DMS79 treated with DMSO at 0.1 percent for 48 hours (cell line): Measurements from ENCODE around the gene TSHZ3.

ENCODE experiments used
- DNase-seq: peaks from one replicate; lab custom pipeline; 2025; lab: John Stamatoyannopoulos, UW

TSHZ3 gene

DNA sequence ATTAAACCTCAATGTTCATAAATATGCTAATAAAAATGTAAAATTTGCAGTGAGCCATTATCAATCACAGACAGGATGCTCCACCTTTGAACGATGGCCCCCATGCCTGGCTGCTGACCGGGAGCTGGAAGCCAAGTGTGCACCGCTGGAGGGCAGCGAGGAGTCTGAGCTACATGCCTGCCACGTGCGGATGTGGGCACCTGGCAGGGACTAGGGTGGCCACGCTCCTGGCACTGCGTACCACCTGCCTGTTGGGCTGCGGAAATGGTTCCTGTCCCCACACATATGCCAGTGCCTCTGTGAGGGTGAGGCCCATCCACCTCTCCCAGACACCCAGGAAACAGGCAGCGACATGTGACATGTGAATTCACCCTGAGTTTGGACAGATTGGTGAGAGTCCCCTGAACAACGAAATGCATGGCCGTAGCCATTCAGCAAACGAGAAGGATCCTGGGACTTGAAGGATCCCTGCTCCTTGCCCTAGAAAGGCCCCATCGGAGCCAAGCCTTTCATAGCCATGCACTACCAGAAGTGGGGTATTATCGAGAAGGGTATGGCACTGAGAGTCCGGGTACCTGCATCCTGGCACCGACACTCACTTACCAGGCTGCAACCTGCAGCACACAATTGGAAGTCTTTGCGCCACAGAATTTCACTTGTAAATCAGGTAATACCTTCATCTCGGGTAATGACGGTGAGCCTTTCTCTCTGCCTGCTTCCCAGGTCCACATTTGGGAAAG lies 35.8 kb downstream of the TSHZ3 start:
- DNase-seq, result no peak

DNA sequence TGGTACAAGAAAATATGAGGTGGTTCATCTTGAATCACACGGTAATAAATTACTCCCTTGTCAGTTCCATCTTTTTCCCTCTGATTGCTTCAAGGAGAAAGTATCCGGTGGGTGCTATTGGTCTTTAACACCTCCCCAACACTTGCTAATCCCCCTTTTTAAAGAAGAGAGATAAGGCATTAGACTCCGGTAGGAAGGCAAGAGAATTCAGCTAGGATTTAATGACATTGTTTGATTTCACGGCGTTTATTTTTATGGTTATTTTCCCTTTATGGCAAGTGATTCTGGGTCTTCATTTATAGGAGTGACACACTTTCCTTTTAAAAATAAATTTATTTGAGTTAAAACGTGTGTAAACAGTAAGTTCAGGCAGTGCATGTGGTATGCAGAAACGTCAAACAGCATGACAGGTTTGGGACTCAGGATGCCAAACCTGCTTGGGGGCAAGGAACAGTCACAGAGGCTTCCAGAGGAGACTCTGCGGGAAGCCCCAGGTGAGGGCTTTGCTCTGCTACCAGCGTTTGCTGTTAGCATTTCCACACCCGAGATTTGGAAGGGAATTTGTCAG lies 36.5 kb downstream of the TSHZ3 start:
- DNase-seq, result no peak

DNA sequence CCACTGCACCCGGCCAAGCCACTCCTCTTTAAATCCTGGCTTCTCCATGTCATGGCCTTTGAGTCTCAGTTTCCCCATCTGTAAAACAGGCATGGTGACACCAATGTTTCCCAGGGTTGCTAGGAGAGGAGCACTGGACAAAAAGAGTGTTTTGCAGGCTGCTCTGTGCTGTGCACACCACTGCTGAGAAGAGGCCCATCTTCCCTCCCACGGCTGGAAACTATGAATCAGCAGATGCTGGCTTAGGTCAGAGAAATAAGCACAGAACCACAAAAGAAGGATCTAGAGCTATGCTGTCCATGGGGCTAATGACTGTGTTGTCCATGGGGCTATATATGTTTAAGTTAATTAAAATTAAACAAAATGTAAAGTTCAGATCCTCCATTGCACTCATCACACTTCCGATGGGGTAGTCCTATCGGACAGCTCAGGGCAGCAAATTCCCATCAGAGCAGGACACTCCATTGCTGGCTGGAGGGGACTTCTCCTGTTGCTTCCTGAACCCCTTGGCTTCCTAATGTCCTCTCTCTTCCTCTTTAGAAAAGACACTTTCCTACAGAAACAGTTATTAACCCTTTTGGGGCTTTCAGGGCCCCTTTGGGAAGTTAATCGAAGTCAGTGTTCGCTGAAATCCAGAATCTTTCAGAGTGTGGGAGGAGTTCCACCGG lies 37.1 kb downstream of the TSHZ3 start:
- no peak for DNase-seq

DNA sequence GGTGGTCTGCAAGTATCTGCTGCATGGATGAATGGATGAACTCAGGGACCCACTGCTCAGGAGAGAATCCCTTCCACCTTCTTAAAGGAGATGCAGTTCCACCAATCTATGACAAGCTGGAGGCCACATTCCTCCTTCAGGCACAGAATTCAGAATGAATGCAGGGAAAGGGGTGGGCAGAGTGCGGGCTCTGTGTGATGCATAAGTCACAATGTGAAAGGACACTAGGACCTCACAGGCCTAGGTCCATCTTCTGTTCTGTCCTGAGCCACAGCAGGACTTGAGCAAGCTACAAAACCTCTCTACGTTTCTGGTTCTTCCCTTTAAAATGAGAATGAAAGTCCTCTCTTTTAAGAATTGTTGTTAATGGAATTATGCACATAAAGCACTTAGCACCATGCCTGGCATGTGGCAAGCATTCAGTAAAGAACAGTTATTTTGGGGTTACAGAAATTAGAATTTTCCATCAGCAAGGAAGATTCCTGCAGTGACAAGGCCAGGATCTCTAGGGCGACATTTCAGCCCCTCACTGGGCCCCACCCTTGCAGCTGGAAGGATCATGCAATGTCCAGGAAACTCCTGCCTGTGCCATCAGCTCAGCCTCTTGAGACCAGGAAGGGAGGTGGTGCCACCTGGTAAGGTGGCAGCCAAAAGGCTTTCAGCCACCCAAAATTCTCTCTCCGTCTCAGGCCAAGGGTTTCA lies 38.7 kb downstream of the TSHZ3 start:
- no peak for DNase-seq

DNA sequence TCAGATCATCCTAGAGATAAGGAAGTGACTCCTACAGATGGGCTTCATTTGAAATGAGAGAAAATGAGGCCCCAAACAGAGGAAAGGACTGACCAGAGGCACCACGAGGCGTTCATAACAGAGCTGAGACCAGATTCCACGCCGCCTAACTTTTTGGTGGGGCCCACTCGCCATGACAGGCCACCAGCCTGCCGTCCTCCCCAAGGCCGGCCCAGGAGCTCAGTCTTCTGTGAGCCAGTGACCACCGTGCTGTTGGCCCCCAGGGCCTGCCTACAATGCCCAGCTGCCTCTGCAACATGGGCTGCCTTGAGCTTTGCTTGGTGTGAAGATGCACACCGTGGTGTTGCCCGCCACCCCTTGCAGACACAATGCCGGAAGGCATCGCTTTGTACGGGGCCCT lies 40.5 kb downstream of the TSHZ3 start:
- no peak for DNase-seq

DNA sequence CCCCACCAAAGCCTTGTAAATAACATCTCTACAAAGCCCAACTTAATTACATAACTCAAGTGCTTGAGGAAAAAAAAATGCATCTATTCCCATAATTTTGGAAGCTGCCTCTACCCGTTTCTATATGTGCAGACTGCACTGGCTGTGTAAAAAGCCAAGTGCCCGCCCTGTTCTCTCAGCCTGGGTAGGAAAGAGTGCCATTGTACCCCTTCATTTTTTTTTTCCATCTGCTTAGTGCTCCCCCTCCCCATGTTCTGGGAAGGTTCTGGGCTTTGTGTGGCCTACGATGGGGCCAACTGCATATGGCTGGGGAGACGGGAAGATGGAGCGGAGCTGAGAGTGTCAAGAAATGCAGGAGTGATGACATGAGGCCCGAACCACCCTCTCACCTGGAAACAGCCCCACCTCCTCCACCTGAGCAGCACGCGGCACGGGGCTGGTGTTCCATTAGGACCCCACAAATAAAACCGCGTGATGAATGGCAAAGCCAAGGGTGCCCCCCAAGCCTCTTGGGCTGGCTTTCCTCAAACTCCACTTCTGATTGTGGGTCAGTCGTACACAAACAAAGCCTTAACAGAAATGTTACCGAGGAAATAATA lies 42.1 kb downstream of the TSHZ3 start:
- DNase-seq, result no peak

DNA sequence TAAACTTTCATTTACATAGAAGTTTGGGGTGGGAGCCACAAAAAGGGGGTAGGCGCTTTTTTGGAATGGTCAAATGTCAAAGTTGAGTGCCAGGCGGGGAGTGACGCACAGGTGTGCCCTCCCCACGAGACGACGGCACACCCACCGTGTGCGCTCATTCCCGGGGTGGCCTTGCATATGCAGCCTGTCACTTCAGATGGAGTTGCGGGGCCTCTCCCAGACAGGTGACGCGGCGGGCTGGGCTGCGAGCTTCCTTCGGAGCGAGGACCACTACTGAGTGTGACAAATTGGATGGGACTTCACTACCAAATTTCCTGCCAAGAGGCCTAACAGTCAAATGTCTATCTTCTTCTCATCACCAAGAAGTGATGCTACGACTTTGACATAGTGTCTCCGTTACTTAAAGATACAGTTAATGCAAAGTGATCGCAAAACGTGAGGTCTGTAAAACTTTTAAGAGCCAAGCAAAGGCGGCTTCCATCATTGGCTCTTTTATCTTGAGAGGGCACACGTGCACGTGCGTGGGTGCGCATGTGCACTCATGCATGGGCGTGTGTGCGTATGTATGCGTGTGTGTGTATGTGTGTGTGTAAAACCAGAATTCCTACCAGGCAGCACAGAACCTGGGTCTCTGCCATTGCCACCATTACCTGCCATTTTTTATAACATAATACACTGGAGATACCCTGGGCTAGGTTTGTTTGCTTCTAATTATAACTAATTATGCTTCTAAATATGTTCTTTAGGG lies 43.1 kb downstream of the TSHZ3 start:
- DNase-seq, result no peak

DNA sequence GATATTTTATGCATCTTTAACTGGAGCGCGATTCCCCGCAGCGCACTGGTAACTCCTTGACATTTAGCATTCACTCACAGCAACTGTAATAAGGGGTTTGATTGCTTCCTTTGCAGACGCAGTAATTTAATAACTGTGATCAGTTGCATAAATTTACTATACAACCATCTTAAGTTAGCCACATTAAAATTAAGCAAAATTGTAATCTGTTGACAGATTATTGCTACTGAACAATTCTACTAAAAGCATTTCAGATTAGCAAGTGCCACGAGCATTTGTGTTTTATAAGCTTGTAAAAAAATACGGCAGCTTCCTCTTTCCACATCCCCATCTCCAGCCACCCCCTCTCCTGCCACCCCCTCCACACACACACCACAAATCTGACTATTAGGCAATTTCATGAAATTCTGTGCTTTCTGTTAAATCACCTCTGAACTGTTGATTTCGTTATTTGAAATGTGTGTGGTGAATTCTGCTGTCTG lies 44.4 kb downstream of the TSHZ3 start:
- DNase-seq, result no peak

DNA sequence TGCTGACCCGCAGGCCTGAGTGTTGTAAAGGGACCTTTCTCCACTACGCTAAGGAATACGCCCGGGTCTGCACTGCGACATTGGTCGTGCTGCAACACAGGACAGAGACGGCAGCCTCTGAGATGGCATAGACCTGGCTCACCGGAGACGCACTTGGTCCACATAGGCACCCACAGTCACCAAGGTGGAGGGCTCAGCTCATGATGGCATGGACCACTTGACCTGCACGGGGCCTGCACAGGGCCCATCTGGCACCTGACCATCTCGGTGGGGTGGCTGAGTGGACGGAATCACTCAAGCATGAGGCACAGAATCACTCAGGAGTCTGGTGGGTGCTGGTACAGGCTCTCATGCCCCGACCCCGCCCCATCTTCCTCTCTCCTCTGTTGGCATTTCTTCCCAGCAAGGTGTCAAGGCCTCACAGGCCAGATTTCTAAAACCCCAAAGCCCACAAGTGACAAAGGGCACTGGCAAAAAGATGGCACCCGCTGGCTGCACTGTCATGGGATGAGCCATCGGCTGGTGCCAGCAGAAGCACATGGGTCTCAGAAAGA lies 45.9 kb downstream of the TSHZ3 start:
- DNase-seq, result no peak

DNA sequence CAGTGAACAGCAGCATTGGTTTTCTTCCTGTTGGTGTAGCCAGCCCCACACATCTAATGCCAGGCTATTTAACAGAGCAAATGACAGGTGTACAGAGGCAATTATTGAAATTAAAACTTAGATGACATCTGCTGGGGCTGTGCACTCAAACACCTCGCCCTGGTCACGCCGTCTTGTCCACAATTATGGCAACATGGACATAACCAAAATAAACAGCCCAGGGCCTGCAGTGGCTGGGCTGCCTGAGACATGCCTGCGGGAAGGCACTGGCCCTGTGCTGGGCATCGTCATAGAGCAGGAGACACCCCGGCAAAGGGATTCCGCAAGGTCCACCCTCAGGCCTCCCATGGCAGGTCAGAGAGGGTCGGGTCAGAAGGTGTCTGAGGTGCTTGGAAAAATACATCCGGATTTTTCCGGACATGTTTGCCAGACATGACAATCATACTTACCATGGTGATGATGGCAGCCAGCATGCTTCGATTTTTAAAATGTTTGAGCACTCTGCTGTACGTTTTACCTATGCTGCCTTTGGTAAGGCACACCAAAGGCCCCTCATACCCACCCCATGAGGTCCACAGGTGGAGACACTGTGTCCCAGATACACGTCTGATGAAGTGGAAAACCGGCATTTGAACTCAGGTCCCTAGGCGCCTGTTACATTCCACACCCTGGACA lies 47.8 kb downstream of the TSHZ3 start:
- no peak for DNase-seq

DNA sequence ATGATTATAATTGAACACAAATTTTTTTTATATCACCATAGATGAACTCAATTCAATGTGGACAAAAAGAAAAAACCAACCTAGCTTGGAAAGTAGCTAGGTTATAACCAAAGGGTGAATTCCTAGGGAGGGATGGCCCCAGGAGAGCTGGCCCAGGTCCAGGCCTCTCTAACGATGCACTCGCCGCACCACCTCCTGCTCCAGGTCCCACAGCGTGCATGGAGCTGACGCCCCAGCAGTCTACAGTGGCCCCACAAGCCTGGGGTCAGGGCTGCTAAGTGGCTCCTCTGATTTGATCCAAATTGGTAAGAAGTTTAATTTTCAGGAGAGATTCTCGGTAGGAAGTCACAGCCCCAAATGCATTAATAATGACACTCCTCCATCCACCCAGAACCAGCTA lies 48.8 kb downstream of the TSHZ3 start:
- no peak for DNase-seq

DNA sequence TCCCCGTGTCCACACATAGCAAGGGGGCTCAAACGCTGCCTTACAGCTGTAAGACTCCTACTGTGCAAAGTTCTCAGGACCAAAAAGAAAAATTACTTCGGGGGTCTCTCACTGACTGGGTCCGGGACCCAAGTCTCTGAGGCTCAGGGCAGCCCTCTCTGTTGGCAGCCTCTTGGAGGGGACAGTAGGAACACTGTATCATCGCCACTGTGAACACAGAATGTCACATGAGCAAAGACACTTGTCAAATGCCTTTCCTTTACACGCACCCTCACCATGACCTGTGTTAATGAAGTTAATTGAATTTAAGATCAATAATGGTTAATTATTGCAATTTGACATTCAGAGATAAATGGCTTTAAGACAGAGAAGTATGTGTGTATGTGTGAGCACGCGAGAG lies 49.6 kb downstream of the TSHZ3 start:
- no peak for DNase-seq

DNA sequence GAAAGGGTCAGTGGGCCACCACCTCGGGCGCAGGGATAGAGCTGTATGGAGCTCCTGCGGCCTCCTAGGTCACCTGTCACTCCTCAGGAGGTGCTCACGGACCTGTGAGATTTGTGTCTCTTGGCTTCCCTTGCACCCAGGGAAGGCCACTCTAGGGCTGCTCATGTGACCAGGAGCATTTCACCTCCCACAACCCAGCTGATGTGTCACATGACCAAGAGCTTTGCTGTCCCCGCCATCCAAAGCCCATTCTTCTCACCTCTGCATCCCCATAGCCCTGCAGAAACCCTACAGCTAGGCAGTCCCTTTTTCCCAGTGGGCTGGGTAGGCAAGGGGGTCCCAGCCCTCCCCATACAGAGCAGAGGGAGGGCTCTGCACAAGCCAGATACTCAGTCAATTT lies 51.2 kb downstream of the TSHZ3 start:
- no peak for DNase-seq

DNA sequence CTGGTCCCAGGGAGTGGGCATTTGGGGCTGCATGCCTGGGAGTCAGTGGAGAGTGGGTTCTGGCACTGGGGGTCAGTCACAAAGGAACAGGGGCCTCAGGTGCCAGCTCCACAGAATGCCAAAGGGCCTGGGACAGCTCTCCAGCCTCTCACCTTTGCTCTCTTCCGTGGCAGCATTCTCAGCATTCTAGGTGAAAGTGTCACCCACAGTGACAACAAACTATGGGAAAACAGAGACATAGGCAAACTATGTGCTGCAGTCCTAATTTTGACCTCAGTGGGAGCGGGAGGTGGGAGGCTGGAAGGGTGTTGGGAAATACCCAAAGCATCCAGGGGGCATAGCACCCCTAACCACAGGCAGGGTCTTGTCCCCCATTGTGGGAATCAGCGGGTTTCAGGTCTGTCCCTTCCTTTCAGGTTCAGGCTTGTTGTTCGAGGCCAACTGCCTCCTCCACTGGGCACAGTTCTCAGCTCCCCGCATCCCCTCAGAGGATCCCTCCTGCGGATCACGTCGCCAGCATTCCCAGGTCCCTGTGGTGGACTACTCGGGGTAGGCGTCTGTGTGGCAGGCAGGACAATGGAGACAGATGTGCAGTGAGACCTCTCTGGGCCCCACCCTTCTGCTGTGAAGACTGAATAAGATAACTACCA lies 52.4 kb downstream of the TSHZ3 start:
- no peak for DNase-seq

DNA sequence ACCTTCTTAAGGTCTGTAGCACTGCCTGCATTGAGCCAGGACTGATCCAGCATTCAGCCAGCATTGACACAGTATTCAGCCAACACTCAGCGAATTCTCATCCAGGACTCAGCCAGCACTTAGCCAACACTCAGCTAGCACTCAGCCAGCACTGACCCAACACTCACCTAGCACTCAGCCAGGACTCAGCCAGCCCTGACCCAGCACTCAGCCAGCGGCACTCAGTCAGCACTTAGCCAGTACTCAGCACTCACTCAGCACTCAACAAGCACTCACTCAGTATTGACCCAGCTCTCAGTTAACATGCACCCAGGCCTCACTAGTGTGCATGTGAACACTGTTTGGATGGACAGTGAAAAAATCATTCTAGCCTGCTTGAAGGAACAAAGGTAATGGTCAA lies 55.0 kb downstream of the TSHZ3 start:
- DNase-seq, result no peak

DNA sequence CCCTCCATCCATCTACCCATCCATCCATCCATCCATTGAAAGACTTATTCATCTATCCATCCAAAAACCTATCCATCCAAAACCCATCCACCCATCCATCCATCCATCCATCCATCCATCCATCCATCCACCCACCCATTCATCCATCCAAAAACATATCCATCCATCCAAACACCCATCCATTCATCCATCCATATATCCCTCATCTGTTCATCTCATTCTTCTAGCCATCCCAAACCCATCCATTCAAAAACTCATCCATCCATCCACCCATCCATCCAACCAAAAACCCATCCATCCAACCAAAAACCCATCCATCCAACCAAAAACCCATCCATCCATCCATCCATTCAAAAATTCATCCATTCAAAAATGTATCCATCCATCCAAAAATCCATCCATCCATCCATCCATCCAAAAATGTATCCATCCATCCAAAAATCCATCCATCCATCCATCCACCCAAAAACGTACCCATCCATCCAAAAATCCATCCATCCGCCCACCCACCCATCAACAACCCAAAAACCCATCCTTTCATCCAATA lies 56.5 kb downstream of the TSHZ3 start:
- DNase-seq, result no peak

DNA sequence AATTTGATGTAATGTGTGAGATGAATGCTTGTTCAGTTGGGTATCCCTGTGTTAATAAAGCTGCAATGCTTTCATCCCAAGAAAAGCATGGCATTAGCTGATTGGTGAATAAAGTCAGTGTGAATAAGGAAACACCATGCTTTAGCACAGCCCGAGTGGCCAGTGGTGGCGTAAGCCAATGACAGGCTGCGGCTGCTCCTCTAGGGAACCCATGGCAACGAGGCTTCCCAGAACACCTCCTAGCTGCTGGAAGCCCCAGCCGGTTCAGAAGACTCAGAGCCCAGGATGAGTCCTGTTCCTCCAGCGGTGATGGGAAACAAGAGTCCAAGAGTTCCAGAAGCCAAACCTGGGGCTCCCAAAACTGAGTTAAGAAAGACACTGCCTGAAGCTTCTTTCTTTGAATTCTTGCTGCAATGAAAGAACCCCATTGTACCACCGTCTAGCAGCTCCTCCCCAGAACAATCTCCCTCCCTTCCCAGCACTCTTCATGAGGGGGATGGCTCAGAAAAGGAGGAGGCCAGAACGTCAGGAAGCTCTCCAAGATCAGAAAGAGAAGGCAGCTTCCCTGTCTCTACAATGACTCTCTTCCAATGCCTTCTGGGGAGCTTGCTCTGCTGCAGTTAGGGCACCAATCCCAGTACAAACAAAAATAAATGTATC lies 58.2 kb downstream of the TSHZ3 start:
- no peak for DNase-seq

DNA sequence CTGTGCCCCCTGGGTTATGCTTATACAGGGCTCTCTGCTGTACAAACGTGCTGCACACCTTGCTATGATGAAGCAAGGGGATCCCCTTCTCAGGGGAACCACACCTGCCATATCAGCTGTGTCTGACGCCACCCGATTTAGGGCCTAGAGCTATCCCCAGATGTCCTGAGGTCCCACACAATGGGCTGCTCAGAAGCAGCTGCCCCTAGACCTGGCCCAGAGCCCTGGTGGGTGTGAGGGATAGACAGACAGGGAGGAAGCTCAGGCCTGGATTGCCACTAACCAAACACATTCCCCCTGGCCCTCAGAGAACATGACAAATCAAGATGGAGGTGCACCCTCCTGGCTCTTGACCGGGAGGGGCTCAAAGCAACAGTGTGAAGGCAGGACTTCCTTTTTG lies 59.3 kb downstream of the TSHZ3 start:
- DNase-seq, result no peak

DNA sequence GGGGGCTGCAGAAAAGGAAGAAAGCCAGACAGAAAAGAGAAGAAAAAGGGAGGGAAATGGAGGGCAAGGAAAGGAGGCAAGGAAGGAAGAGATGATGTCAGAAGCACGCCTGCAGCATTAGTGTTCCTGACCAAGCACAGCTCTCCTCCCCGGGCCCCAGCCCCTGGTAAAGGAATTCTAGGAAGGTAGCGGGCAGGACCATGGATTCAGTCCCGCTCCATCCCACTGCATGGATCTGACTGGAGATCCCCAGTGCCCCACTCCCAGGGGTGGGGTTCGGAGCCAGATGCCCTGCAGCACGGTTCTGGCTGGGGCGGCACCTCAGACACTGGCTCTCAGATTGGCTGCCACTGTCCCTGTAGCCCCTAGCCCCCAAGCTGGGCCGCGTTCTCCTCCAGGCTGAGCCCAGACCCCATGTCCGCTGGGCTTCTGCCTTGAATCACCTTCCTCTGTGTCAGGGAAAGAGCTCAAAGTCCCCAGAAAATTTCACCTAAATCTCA lies 59.8 kb downstream of the TSHZ3 start:
- DNase-seq, result no peak
